GM19238 (cell line): ENCODE results near the gene ARSG.
A peak's percentile ranks its signal among the peaks of the same experiment; 100 is the strongest.
"Not testable (repeated sequence)": the region's sequence is repeated elsewhere in the genome, so short reads cannot be mapped to it uniquely, and the experiment has no call there.

Experiments
- DNase-seq: peaks from one replicate; pipeline ENCODE4 v3.0.0; 2011; ENCODE audit warnings: low spot score; ENCODE audit not compliant: insufficient read length

ARSG gene

DNA sequence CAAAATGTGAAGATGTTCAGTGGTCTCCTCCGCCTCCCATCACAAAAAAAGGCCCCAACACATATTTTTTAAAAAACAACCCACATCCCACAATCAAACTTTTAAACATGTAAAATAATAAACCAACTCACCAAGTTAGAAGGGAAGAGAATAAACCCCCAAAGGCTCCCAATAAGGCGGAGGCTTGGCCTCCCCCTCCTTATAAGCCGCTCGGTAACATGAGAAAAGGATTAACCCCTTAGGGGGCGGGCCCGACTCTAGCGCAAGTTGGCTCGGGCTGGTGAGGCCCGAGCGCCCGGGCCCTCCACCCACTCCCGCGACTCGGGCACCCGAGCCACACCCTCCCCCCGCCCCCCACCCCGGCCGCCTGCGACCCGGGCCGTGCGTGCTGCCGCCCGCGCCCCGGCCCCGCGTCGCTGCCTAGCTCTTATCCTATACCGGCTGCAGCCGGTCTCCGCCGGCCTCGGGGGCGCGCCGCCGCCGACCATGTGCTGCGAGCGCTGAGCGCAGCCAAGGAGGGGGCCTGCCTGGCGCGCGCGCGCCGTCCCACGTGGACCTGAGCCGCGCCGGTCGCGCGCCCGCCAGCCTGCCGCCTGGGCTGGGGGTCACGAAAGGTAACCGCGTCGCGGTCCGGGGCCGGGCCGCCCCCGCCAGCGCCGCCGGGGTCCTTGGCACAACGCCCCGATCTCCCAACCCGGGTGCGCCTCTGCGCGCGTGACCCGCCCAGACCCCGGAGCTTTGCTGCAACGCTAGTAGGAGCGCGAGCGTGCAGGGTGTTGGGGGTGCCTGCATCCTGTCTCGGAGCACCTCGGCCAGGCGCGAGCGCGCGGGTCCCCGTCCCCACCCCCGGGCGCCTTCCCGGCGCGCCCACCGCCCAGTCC, at the start of gene ARSG, which contains the start of gene SLC16A6:
ARSG (plus strand) TSS at position 541 of the 881 bp plus-strand sequence. CDS start 15,999 bp downstream, outside the sequence.
SLC16A6 (minus strand) TSS at position 173 of the 881 bp plus-strand sequence. CDS start 12,807 bp downstream, outside the sequence.
- DNase-seq = peak; percentile 87

DNA sequence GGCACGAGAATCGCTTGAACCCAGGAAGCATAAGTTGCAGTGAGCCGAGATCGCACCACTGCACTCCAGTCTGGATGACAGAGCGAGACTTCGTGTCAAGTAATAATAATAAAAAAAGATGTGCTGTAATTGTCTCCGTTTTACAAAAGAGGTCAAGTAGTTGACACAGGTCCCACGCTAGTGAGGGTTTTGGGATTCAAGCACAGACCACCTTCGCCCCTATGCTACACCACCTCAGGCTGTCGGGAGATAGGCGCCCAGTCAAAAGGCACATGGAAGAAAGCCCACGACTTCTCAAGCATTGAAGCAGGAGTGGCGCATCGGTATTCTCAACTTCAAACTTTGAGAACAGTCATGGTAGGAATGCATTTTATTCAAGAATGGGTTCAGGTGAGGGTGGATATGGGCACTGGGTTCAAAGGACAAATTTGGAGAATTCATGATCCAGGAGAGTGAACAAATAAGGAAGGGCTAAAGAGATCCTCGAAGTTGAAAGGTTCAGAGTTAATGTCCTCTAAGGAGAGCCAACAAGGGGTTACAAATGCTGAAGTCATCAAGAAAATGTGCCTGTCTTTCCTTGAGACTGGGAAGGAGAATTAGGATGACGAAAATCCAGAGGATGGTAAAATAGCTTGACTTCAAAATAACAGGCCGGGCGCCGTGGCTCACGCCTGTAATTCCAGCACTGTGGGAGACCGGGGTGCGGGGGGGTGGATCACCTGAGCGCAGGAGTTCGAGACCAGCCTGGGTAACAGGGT, 44.8 kb upstream of the ARSG start:
- no peak for DNase-seq

DNA sequence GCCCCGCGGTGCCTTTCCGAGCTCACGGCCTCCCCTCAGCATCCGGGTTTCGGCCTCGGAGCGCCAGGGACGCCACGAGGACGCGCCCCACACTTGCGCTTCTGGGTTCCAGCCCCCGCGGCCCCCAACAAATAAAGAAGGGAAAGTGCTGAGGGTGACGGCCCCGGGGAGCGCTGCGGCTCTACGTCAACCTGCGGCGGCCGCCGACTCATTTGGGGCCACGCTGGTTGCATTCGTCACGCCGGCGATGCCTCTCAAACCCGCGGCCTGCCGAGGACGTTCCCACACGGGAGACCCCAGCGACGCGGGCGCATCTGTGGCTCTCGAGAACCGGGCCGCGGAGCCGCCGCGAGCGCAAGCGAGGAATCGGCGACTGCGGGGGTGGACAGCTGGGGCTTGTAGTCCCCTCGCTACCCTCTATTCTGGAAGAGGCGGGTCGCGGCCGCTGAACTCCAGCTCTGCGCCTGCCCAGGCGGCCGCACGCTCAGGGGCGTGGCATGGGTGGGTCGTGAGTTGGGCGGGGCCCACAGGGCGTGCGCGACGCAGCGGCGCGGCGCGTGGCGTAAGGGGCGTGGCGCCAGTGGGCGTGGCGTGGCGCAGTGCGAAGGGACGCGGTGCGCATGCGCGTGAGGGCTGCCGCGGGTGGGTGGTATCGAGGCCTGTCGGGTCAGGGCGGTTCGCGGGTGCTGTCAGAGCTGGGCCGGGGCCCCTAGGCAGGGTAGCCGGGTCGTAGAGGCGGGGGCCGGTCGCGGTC, 43.7 kb upstream of the ARSG start, which contains the start of gene AMZ2:
AMZ2 (plus strand) TSS at position 599 of the 754 bp plus-strand sequence. CDS start 2,145 bp downstream, outside the sequence.
- DNase-seq = peak; percentile 69

DNA sequence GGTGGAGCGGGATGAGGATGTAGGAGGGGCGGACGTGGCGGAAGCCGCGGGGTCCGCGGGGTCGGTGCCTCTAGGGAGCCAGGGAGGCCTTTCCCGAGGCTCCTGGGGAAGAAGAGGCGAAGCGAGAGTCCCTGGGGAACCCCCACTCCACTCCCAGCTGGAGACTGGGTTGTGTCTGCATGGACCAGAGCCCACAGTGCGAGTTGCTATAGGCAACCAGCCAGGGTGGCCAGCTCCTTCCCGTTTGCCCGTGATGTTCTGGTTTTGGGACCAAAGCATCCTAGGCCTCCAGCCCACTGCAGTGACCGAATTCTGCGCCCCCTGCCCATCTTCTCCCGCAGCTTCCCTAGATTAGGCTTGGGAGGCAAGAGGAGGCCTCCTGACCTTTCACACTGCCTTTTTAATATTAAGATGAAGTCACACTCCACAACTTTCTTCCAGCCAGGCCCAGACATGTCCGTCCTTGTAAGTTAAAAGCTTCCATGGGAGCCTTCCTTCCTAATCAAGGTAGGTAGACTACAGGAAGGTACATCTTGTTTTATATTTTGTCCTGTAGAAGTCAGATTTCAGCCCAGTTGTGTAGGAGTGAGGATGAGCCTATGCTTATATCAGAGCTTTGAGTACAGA, 43.0 kb upstream of the ARSG start:
- no peak for DNase-seq

DNA sequence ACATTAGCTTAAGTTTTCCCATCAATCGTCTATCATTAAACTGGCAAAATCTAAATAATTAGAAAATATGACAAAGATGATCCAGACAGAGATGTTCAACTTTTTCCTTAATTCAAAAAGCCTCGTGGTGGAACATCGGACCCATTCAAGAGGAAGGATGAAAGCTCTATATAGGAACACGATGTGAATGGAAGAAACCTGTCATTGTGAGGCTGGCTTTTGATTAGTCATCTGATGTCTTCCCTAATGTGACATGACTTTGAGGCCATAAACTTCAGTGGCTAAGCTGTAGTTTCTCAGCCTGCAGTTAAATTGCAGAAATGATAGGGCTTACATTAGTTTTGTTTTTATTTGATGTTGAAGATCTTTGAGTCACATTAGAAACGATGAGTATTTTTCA, 42.4 kb upstream of the ARSG start:
- no peak for DNase-seq

DNA sequence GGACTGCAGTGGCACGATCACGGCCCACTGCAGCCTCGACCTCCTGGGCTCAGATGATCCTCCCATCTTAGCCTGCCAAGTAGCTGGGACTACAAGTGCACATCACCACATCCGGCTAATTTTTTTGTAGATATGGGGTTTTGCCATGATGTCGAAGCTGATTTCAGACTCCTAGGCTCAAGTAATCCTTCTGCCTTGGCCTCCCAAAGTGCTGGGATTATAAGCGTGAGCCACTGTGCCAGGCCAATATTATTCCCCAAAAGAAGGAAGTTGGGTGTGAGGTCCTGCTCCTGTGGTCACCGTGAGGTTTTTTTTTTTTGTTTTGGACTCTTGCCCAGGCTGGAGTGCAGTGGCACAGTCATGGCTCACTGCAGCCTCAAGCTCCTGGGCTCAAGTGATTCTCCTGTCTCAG, 41.9 kb upstream of the ARSG start:
- DNase-seq = no peak

DNA sequence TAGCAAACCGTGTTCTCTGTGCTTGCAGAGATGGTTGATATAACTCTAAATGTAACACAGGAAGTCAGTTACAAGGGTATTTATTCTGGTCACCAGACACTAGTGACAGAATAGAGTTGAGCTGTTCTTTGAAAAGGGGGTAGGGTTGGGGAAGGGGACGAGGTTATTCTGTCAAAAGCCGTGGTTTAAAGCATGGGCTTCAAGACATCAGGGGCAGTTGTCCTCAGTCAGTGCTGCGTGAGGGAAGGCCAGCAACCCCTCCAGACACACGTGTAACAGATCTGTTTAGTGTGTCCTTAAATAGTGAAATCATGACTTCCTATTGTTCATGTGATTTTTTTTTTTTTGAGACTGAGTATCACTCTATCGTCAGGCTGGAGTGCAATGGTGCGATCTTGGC, 37.9 kb upstream of the ARSG start:
- not testable (repeated sequence) for DNase-seq

DNA sequence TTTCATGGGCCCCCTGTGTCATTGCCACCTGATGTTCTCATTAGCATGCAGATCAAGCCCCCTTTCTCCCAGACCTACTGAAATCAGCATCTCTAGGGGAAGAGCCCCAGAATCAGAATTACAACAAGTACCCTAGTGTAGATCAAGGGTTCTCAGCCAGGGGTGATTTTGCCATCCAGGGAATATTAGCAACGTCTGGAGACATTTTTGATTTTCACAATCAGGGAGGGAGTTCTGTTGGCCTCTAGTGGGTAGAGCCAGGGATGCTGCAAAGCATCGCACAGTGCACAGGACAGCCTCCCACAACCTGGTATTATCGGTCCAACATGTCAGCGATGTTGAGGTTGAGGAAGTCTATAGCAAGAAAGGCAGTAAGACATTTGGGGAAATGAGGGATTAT, 36.1 kb upstream of the ARSG start:
- no peak for DNase-seq

DNA sequence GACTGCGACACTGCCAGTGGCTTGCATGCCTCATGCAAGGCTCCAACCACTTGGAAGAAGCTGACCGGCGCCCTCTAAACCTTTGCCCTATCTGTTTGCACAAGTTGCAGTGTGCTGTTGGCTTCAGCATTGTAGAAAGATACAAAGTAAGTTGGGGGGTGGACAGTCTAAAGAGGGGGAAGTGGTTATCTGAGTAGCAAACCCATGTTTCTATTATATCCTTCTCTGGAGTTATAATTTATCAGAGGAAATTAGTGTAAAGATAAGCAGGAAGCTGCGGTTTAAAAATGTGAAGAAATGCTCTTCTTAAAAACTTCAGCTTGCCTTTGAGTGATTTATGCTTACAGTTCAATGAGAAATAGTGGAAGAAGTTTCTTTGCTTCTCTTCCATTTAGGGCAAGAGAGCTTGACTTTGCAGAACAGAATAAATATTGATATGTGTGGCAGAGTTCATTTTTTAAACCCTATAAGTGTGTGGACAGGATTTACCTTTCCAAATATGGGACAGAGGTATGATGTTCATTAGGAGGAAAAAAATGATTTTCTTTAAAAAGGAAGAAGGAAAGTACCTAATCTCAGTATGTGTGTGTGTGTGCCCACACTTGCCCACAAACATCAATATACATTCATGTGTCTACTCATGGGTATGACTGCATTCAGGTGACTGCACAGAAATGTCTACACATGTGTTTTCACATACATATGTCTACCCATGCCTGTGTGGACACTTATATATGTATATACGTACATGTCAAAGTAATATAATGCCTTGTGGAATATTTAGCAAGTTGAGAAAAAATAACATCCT, 35.4 kb upstream of the ARSG start:
- no peak for DNase-seq

DNA sequence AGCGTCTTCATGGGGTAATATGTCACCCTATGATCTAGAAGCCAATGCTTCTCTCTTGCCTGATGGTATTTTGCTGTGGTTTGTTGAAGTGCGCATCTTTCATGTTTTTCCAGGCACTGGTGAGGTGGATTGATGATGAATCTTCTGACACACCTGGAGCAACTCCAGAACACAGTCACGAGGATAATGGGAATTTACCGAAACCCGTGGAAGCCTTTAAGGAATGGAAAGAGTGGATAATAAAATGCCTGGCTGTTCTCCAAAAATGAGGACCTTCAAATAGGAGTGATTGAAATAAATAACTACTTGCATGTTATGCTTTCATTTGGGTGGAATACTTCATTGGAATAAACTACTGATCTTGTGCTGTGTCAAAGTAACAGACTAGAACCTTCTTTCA, 34.6 kb upstream of the ARSG start:
- DNase-seq = not testable (repeated sequence)

DNA sequence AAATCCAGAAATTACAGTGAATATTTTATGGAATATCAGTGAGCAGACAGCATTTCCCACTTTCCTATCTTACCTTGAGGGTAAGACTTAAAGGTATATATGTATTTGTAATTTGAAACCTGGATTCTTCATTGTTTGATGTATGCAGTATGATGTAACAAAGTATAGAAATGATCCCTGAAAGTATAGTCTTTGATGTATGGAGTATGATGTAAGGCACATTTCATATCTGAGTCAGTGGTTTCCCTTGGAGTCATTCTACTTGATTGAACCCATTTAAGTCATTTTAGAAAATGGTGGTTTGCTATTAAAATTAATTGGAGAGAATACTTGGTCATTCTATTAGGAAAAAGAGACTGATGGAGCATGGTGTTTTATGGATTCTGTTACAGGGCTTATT, 33.4 kb upstream of the ARSG start:
- no peak for DNase-seq

DNA sequence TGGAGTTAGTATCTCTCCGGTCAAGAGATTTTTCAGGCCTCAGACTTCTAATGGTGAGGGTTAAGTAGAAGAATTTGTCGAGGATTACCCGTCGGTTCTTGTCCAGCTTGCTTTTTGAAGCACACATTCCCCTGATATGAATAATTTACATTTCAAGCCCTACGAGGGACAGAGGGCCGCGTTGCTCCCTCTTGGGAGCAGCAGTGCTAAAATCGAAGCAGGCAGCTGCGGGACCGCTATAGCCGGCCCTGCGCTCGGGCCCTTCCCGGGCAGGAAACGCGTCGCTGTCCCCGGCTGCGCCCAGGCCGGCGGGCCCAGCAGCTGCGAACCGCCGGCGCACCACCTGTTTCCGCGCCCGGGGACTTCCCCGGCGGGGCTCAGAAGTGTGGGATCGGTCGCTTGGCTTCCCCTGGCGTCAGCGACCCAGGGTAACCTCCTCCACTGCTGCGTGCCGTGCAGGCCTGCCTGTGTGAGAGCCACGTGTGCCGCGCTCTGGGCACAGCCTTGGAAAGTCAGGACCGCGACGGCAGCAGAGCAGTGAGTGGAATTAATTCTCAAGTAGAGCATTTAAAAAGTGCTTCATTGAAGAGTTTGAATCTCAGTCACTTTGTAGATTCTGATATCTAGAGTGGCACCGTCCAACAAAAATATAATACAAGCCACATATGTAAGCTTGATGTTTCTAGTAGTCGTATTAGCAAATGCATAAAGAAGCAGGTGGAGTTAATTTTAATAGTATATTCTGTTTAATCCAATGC, 32.2 kb upstream of the ARSG start:
- DNase-seq = peak; percentile 51

DNA sequence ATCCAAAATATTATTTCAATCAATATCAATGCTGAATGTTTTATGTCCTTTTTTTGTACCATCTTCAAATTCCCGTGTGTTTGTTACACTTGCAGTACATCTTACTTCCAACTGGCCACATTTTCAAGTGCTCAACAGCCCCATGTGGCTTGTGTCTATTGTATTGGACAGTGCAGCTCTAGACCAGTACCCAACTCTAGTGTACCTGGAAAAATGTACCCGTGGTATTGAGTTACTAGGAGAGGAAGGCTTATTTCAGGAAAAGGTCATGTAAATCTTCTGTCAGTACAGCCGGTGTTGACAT, 31.7 kb upstream of the ARSG start:
- not testable (repeated sequence) for DNase-seq

DNA sequence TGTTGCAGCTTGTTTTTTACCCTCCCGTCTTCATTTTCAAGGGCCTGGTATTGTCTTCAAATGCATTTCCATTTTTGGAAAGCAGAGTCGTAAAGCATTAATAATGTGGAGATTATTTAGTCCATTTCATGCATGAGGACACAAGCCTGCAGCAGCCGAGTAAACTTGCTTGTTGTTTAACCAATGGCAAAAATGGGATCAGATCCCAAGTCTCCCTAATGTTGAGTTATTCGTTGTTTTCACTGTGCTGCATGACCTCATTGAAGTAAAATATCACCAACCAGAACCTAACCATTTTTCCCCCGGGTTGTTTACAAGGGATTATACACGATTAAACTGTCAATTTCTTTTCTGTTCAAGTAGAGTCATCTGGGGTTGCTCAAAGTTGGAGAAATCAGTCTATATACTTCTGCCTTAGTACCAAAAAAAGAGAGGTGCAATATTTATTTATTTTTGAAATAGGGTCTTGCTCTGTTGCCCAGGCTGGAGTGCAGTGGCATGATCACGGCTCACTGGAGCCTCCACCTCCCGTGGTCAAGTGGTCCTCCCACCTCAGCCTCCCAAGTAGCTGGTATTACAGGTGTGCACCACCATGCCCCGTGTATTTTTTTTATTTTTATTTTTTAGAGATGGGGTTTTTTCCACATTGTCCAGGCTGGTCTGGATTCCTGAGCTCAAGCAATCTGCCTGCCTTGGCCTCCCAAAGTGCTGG, 31.1 kb upstream of the ARSG start:
- DNase-seq = no peak

DNA sequence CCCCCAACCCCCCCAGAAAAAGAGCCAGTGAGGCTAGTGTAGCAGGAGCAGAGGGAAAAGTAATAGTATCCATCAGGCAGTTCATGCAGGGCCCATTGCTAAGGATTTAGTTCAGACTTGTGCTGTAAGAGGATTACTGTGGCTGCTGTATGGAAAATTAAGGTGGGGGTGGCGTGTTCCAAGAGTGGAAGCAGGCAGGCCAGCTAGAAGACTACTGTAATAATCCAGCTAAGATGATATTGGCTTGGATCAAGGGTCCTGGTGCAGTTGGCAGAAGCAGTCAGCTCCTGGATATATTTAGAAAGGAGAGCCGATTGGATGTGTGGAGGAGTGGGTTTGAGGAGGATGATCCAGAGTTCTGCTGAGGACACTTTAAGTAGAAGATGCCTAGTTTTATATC, 28.8 kb upstream of the ARSG start:
- not testable (repeated sequence) for DNase-seq

DNA sequence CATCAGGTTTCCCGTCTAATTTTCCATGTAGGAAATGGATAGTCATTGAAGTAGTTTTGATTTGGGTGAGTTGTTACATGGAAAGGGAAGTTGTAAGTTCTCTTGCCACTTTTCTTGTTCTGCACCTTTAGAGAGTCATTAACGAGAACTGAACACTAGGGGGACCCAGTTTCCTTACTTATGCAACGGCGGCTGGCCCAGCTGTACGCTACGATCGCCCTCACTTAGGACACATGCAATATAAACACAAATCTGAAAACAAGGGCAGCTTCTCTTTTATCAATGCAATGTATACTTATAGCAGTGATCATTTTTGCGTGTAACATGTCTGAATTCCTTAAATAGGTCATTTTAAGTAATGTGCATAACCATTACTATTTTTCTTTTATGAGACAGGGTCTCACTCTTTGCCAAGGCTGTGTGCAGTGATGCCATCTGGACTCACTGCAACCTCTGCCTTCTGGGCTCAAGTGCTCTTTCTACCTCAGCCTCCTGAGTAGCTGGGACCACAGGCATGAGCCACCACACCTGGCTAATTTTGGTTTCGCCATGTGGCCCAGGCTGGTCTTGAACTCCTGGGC, 28.1 kb upstream of the ARSG start:
- not testable (repeated sequence) for DNase-seq

DNA sequence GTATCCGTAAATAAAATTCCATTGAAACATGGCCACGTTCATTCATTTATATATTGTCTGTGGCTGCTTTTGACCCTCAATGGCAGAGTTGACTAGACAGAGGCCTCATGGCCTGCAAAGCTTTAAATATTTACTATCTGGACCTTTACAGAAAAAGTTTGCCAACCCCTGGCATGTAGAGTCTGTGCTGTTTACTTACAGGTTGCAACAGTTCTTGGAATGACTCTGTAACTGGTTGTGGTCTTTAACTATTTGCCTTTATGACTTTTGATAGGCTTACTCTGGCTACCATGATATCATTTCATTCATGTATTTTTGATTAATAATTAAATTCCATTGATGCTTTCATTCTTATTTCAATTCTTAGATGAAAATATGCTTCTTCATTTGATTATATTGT, 25.5 kb upstream of the ARSG start:
- DNase-seq = not testable (repeated sequence)

DNA sequence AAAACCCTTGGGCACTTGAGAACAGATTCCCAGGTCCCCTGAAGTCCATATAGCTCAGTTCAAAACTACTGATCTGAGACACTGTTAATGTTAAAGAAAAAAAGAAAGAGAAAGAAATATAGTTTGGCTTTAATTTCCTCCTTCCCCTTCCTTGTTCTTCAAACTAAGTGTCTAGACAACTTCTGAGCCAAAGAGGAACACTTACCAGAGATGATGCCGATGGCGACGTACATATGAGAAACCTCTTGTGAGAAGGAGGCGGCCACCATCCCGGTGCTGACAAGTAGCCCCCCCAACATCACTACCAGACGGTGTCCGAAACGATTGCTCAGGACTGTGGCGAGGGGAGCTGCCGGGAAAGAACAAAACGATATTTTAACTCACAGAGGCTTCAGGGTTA, 17.6 kb upstream of the ARSG start:
- DNase-seq = no peak

DNA sequence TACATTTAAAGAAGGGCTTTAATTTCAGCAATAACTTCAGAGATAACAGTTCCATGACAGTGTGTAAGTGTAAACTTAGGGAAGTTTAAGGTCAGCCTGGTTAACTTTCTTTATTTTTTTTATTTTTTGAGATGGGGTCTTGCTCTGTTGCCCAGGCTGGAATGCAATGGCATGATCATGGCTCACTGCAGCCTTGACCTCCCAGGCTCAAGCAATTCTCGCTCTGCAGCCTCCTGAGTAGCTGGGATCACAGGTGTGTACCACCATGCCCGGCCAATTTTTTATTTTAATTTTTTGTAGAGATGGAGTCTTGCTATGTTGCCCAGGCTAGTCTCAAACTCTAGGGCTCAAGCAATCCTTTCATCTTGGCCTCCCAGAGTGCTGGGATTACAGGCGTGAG, 15.0 kb upstream of the ARSG start:
- not testable (repeated sequence) for DNase-seq
